ENCODE measurements around the gene CDCA7L. TPM values are rescaled to one million over a fixed set of nuclear protein-coding genes. Genes with fewer than 3 reads are reported as not detected.

CDCA7L gene
- total and polyA plus RNA-seq, 2 of the 4 experiments (the other 2 are of a cell fraction), result 20.4 to 35.0 TPM

GRCh38 chr7:21945454-21946221 is at the start of gene CDCA7L (continued):
- TF ChIP-seq ELK1 (IDR thresholded peaks at IDR 0.05; ENCODE audit: borderline replicate concordance, low read depth, low read length) (no peak), CHD1 (IDR thresholded peaks at IDR 0.05; ENCODE audit: low read depth, low read length) (peak; percentile 98; the same call in 1 of the 2 replicates), POLR2A (IDR thresholded peaks at IDR 0.05; ENCODE audit: low read depth, low read length) (0 out of 2 replicates have a peak, but pooled peaks have one; percentile 59), MAZ (IDR thresholded peaks at IDR 0.05; ENCODE audit: borderline replicate concordance, low read depth, low read length) (peak; percentile 28; the same call in 1 of the 2 replicates), FOS (IDR thresholded peaks at IDR 0.05; ENCODE audit: low read depth, low read length) (0 out of 2 replicates have a peak, but pooled peaks have one; percentile 3), BHLHE40 (IDR thresholded peaks at IDR 0.05; ENCODE audit: low read depth, low read length) (peak; percentile 97)
